Uterus (tissue), 4 donors: ENCODE data around the gene KRTAP12-2. TPM values are rescaled to one million over a fixed set of nuclear protein-coding genes. Genes with fewer than 3 reads are reported as not detected.

Source experiments
- DNase-seq, 2 donors: peaks; one replicate each; pipeline ENCODE4 v3.0.0-alpha.2; 2019 to 2020
- H3K27ac ChIP-seq, 2 donors: fragments of 200-600 bp; sonication (generic); 1 replicate in 1 of 2; 2 replicates in 1 of 2; pipeline ENCODE4 v1.5.1; 2016 to 2018
- H3K27me3 ChIP-seq, 2 donors: fragments of 200-600 bp; sonication (generic); one replicate each; pipeline ENCODE4 v1.5.1; 2018 to 2019; ENCODE audit warnings: control low read depth in 1 of 2
- H3K36me3 ChIP-seq, 2 donors: fragments of 200-600 bp; sonication (generic); one replicate each; pipeline ENCODE4 v1.5.1; 2019; ENCODE audit warnings: control low read depth in 1 of 2
- H3K4me1 ChIP-seq, 2 donors: fragments of 200-600 bp; sonication (generic); one replicate each; pipeline ENCODE4 v1.5.1; 2018 to 2019; ENCODE audit warnings: control low read depth in 1 of 2
- H3K4me3 ChIP-seq, 2 donors: fragments of 200-600 bp; sonication (generic); 1 replicate in 1 of 2; 2 replicates in 1 of 2; pipeline ENCODE4 v1.5.1; 2018 to 2019; ENCODE audit warnings: mild to moderate bottlenecking in 1 of 2
- H3K9me3 ChIP-seq, 2 donors: fragments of 200-600 bp; sonication (generic); one replicate each; pipeline ENCODE4 v1.5.1; 2019; ENCODE audit warnings: control low read depth in 1 of 2
- POLR2A ChIP-seq, 2 donors: fragments of 450-650 bp; IDR thresholded peaks; one replicate each; pipeline ENCODE4 v1.6.1; 2016; ENCODE audit warnings: antibody characterized with exemption in 2 of 2, mild to moderate bottlenecking in 1 of 2, moderate library complexity in 1 of 2
- intact Hi-C: fragments of 100-400 bp; cut with DNase I; formaldehyde crosslinking; loops from one replicate; pipeline ENCODE4 v1.15.1; 2023; ENCODE audit warnings: low total_unique reads
- total RNA-seq, 4 donors: library from RNA; depleted of rRNA in 3 of 4; stranded (reverse); fragments of >200 nt in 3 of 4; gene quantifications; one replicate each; pipeline versions ENCODE4 v1.1.0 to v1.2.4, GENCODE V29; 2014 to 2023
- TF ChIP-seq, protein P1 (sequence below), 4 experiments: fragments of 200-600 bp in 2 of 4; fragments of 450-650 bp in 2 of 4; sonication (generic) in 2 of 4; IDR thresholded peaks; one replicate each; pipeline ENCODE4 v1.5.1; 2016 to 2019; ENCODE audit warnings: antibody characterized with exemption in 4 of 4, mild to moderate bottlenecking in 2 of 4, moderate library complexity in 1 of 4
- donor health status: DM: yes; HTN: yes; CAD: no.

KRTAP12-2 gene
- total RNA-seq, 4 donors from 2014 or later = not detected

DNA sequence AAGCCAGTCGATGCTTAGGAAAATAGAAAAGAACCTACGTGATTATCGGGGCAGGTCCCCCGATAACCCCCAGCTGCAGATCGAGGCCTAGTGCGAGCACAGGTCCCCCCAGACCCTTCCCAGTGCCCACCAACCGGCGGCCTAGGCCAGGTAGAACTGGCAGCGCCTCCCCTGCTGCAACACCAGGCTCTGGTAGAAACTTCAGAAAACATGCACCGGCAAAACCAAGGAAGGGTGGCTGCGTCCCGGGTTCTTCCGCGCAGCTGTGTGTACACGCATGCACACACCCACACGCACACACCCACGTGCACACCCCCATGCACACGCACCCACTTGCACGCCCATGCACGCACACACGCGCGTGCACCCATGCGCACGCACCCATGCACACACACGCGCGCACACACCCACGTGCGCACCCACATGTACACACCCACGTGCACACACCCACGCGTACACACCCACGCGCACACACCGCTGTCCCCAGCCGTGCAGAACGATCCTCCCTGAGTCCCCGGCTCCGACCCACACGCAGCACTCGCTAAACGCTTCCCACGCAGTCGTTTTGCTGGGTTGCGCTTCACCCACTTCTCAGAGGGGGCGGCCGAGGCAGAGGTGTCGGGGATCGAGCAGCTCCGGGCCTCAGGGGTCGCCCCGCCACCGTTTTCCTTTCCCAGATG, 39.4 kb upstream of the KRTAP12-2 start:
- Histone ChIP-seq H3K9me3 (no peaks in the 10 kb centered on the region), H3K4me3 (no peak overlapping the region), H3K27ac (no peak overlapping the region), H3K36me3 (no peaks in the 10 kb centered on the region), H3K27me3 (peaks cover 0 to 33% of the 10 kb centered on the region in 2 donors), H3K4me1 (no peaks in the 10 kb centered on the region)
- intact Hi-C loops = no loop called here
- TF ChIP-seq, protein P1, sequence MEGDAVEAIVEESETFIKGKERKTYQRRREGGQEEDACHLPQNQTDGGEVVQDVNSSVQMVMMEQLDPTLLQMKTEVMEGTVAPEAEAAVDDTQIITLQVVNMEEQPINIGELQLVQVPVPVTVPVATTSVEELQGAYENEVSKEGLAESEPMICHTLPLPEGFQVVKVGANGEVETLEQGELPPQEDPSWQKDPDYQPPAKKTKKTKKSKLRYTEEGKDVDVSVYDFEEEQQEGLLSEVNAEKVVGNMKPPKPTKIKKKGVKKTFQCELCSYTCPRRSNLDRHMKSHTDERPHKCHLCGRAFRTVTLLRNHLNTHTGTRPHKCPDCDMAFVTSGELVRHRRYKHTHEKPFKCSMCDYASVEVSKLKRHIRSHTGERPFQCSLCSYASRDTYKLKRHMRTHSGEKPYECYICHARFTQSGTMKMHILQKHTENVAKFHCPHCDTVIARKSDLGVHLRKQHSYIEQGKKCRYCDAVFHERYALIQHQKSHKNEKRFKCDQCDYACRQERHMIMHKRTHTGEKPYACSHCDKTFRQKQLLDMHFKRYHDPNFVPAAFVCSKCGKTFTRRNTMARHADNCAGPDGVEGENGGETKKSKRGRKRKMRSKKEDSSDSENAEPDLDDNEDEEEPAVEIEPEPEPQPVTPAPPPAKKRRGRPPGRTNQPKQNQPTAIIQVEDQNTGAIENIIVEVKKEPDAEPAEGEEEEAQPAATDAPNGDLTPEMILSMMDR (IDR thresholded peaks at IDR 0.05) = no peak
- no peak for TF ChIP-seq POLR2A (IDR thresholded peaks at IDR 0.05)
- DNase-seq = peak in 1 of 2 donors; percentile 5

DNA sequence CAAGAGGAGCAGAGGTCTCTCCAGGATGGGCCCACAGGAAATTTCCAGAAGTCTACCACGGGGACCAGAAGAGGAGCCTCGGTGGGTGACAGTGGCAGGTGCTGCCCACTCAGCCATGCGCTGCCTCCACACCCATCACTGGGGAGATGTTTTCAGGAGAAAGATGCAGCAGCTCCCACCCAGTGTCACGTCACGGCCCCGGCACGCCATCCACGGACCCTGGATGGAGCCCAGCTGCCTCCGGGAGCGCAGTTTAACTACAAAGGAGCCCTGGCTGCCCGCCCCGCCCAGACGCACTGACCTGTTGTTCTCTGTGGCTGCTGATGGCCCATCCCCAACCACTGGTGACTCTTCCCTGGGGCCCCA, 37.9 kb upstream of the KRTAP12-2 start:
- H3K27me3 ChIP-seq = peaks cover 0 to 34% of the 10 kb centered on the region in 2 donors
- DNase-seq = no peak
- intact Hi-C loops = no loop called here

DNA sequence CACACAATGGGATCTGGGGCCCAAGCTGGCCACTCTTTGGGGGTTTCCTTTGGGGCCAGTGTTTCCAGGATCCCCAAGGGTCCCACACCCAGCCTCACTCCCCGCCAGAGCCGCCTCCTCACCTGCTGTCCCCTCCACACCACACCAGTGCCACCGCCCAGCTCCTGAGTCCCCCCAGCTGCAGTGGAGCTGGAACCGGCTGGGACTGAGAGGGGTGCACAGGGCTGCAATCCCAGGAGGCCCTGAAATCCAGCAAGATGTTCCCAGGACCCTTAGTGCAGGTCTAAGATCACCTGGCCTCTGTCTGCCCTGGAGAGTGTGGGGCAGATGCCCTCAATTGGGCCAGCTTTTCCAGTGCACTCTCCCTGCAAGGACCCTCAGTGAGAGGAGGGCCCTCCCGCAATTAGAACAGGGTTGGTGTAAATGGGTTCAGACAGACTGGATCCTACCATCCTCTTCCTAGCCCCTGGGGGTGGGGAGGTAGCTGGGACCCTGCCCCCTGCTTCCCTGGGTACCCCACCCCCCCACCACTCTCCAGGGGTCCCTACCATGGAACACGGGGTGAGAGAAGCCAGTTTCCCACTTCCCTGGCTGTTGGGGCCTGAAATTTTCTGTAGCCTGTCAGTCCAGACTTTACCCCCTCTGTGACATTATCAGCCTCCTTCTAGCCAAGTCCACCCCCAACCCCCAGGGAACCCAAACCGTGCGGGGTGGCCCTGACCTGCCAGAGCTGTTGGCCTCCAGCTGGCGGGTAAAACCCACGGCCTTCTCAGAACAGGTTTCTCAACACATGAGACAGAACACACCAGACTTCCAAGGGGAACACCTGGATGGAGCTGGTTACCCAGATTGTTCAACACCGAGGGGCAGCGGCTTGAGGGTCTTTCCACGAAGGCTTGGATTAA, 37.3 kb upstream of the KRTAP12-2 start:
- intact Hi-C loops = no loop called here
- Histone ChIP-seq H3K27ac (no peak overlapping the region), H3K4me3 (no peak overlapping the region), H3K36me3 (no peaks in the 10 kb centered on the region), H3K9me3 (no peaks in the 10 kb centered on the region), H3K27me3 (peaks cover 0 to 28% of the 10 kb centered on the region in 2 donors), H3K4me1 (no peaks in the 10 kb centered on the region)
- DNase-seq = peak in 1 of 2 donors; percentile 7
- no peak for TF ChIP-seq POLR2A (IDR thresholded peaks at IDR 0.05)
- TF ChIP-seq, protein P1 (IDR thresholded peaks at IDR 0.05) = no peak

More for the DNA sequence above, 37.9 kb upstream of the KRTAP12-2 start:
- TF ChIP-seq, protein P1 (IDR thresholded peaks at IDR 0.05) = no peak
- TF ChIP-seq POLR2A (IDR thresholded peaks at IDR 0.05) = no peak
- Histone ChIP-seq H3K36me3 (no peaks in the 10 kb centered on the region), H3K4me3 (no peak overlapping the region), H3K9me3 (no peaks in the 10 kb centered on the region), H3K27ac (no peak overlapping the region), H3K4me1 (no peaks in the 10 kb centered on the region)

DNA sequence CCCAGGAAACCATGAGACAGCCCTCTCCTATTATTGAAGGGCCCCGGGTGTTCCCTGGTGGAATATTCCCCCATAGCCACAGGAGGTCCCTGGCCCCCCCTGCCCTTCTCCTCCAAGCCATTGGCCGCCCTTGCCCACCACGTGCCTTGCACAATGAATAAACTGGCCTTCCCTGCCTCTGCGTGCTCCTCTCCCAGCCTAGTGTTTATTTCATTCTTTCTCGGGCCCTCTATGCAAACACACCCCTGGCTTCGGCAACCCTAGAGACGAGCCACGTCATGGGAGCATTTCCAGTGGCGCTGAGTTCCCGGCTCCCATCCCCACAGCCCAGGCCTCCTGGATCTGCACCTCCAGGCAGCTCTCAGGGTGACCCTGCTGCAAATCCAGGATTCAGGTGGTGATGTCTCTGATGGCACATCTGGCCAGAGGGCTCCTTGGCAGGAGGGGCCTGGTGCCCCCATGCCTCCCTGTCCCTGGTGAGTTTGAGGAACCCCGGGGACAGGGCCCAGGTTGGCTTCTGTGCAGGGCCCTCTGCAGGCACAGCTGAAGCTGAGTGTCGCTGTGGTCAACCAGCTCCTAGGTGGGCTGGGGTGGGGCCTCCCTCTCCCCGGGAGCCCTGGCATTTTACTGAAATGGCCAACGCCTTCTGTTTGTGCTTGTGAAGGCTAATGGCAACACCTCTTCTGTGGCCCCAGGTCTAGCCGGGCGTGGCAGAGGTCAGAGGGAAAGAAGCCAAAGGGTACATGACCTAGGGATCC, 36.4 kb upstream of the KRTAP12-2 start:
- DNase-seq = peak in 1 of 2 donors; percentile 3
- Histone ChIP-seq H3K27ac (no peak overlapping the region), H3K9me3 (no peaks in the 10 kb centered on the region), H3K4me1 (no peaks in the 10 kb centered on the region), H3K36me3 (no peaks in the 10 kb centered on the region), H3K4me3 (no peak overlapping the region), H3K27me3 (peaks cover 0 to 23% of the 10 kb centered on the region in 2 donors)
- intact Hi-C loops = no loop called here
- TF ChIP-seq, protein P1 (IDR thresholded peaks at IDR 0.05) = no peak
- TF ChIP-seq POLR2A (IDR thresholded peaks at IDR 0.05) = no peak
